Measurements from ENCODE around the gene HIPK2. TPM values are rescaled to one million over a fixed set of nuclear protein-coding genes. Genes with fewer than 3 reads are reported as not detected.

Gene HIPK2
- total RNA-seq, 1 experiment from 2014 or later = 35.2 TPM

GRCh38 chr7:139702313-139702731, 75.5 kb downstream of the HIPK2 start:
- no peaks in the 10 kb centered on the region for H3K27me3 ChIP-seq (ENCODE audit: insufficient read depth, low read depth)
- no peak overlapping the region for H3K4me3 ChIP-seq
- TF ChIP-seq EZH2 (IDR thresholded peaks at IDR 0.05; ENCODE audit: low read depth) = no peak
- H3K79me2 ChIP-seq (ENCODE audit: low read depth) = no peaks in the 10 kb centered on the region
- no peak overlapping the region for H2AFZ ChIP-seq
- intact Hi-C loops (cut with micrococcal nuclease; ENCODE audit: unreplicated experiment) = no loop called here
- 0 out of 2 replicates have a peak, but pooled peaks cover 5% of the 10 kb centered on the region for H3K36me3 ChIP-seq (ENCODE audit: low read depth)
- H3K4me1 ChIP-seq (replicated peaks; ENCODE audit: insufficient read depth) = no peaks in the 10 kb centered on the region
- CTCF ChIA-PET = no interaction called here
- POLR2A ChIA-PET (ENCODE audit: unreplicated experiment) = no interaction called here
- DNase-seq = no peak
- H3K9me3 ChIP-seq (ENCODE audit: insufficient read depth, low read depth) = no peaks in the 10 kb centered on the region
- no peaks in the 10 kb centered on the region for H3K9me2 ChIP-seq (ENCODE audit: insufficient read depth)
- no peaks in the 10 kb centered on the region for H3F3A ChIP-seq (ENCODE audit: insufficient read depth, low read depth)
- BruUV-seq (replicated peaks) = no TSS peak
- H4K20me1 ChIP-seq (ENCODE audit: insufficient read depth) = 0 out of 2 replicates have a peak, but pooled peaks cover 5% of the 10 kb centered on the region
- no peak overlapping the region for H3K4me2 ChIP-seq
- no peak overlapping the region for H3K27ac ChIP-seq

- POLR2A ChIA-PET (ENCODE audit: unreplicated experiment) = no interaction called here
- TF ChIP-seq EZH2 (IDR thresholded peaks at IDR 0.05; ENCODE audit: low read depth) (no peak), CTCF (conservative IDR thresholded peaks at IDR 0.05) (no peak)
Measured at GRCh38 chr7:139701908-139702307, 75.9 kb downstream of the HIPK2 start.

GRCh38 chr7:139700505-139701235, 77.1 kb downstream of the HIPK2 start:
- ChIA-PET CTCF (no interaction called here), POLR2A (ENCODE audit: unreplicated experiment) (no interaction called here)
- Histone ChIP-seq H3K4me3 (no peak overlapping the region), H3K9me2 (ENCODE audit: insufficient read depth) (no peaks in the 10 kb centered on the region), H3K79me2 (ENCODE audit: low read depth) (no peaks in the 10 kb centered on the region), H3K27ac (no peak overlapping the region), H4K20me1 (ENCODE audit: insufficient read depth) (0 out of 2 replicates have a peak, but pooled peaks cover 5% of the 10 kb centered on the region), H3K36me3 (ENCODE audit: low read depth) (0 out of 2 replicates have a peak, but pooled peaks cover 5% of the 10 kb centered on the region), H2AFZ (no peak overlapping the region), H3K4me2 (no peak overlapping the region), H3K27me3 (ENCODE audit: insufficient read depth, low read depth) (no peaks in the 10 kb centered on the region), H3K9me3 (ENCODE audit: insufficient read depth, low read depth) (no peaks in the 10 kb centered on the region), H3K4me1 (replicated peaks; ENCODE audit: insufficient read depth) (no peaks in the 10 kb centered on the region), H3F3A (ENCODE audit: insufficient read depth, low read depth) (no peaks in the 10 kb centered on the region)
- intact Hi-C loops (cut with micrococcal nuclease; ENCODE audit: unreplicated experiment) = no loop called here
- BruUV-seq (replicated peaks) = no TSS peak
- no peak for DNase-seq
- TF ChIP-seq CTCF (conservative IDR thresholded peaks at IDR 0.05) = no peak
- TF ChIP-seq EZH2 (IDR thresholded peaks at IDR 0.05; ENCODE audit: low read depth) = no peak

More at GRCh38 chr7:139701908-139702307, 75.9 kb downstream of the HIPK2 start:
- Histone ChIP-seq H3K36me3 (ENCODE audit: low read depth) (0 out of 2 replicates have a peak, but pooled peaks cover 5% of the 10 kb centered on the region), H3K27me3 (ENCODE audit: insufficient read depth, low read depth) (no peaks in the 10 kb centered on the region), H3K4me1 (replicated peaks; ENCODE audit: insufficient read depth) (no peaks in the 10 kb centered on the region), H4K20me1 (ENCODE audit: insufficient read depth) (0 out of 2 replicates have a peak, but pooled peaks cover 5% of the 10 kb centered on the region), H3K4me3 (no peak overlapping the region), H3K9me3 (ENCODE audit: insufficient read depth, low read depth) (no peaks in the 10 kb centered on the region), H3K9me2 (ENCODE audit: insufficient read depth) (no peaks in the 10 kb centered on the region), H3F3A (ENCODE audit: insufficient read depth, low read depth) (no peaks in the 10 kb centered on the region), H3K79me2 (ENCODE audit: low read depth) (no peaks in the 10 kb centered on the region), H2AFZ (no peak overlapping the region), H3K4me2 (no peak overlapping the region), H3K27ac (no peak overlapping the region)
- intact Hi-C loops (cut with micrococcal nuclease; ENCODE audit: unreplicated experiment) = no loop called here
- no TSS peak for BruUV-seq (replicated peaks)
- CTCF ChIA-PET = no interaction called here
- no peak for DNase-seq
